GM18870 (cell line): ENCODE measurements around the gene USP43.

Experiments used
- ATAC-seq: cut with Tn5 transposase; IDR thresholded peaks from one replicate; pipeline ENCODE4 v1.9.1; 2021; ENCODE audit warnings: moderate library complexity; ENCODE audit not compliant: unreplicated experiment

Gene USP43

DNA sequence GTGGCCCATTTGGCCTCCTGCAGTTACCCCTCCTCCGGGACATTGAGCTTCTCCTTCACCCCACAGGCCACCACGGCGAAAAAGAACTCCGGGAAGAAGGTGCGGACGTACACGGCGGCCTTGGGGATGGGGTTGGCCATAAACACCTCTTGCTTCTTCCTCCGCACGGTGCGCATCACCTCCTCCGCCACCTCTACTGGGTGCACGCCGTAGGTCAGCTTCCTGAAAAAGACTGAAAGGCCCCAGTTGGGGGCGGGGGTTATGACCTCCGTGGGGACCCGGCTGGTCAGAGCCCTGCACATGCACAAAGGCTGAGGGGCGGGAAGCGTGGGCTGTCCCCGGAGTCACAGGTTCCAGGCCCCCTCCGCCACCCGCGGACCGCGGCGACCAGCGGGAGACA, 126.1 kb downstream of the USP43 start:
- no peak for ATAC-seq

DNA sequence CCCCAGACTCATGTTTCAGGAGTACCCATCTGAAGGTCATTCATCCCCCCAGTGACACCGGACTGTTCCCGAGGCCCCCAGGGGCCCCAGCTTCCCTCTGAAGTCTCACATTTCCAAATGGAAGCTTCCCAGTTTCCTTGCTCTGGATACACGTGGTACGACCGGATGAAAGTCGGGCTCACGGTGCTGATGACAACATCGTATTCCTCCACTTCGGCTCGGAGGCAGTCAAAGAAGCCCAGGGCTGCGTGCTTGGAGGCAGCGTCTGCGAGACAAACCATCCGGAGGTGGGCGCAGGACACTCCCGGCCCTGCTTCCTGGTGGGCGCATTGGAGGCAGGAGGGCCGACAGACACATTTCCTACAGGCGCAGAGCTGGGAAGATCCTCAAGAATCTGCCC, 127.3 kb downstream of the USP43 start:
- no peak for ATAC-seq

- no peak for ATAC-seq
Observed at GRCh38 chr17:9776911-9777310, 131.6 kb downstream of the USP43 start.
